Activated CD4-positive, CD25-positive, alpha-beta regulatory T cell treated with anti-CD3 and anti-CD28 coated beads, Interleukin-2, amount 50 U/mL, for 72 hours (primary cell): ENCODE measurements around the gene SIGLEC10.

Experiments
- DNase-seq: peaks from one replicate; pipeline ENCODE4 v3.0.0; 2021

SIGLEC10 gene

GRCh38 chr19:51394050-51394836 is 23.2 kb downstream of the SIGLEC10 start:
- DNase-seq = peak; percentile 85

- DNase-seq = no peak
Observed at GRCh38 chr19:51392701-51393100, 24.7 kb downstream of the SIGLEC10 start.

- no peak for DNase-seq
Observed at GRCh38 chr19:51391073-51391611, 26.3 kb downstream of the SIGLEC10 start.

GRCh38 chr19:51389143-51389542 is 28.3 kb downstream of the SIGLEC10 start:
- no peak for DNase-seq

GRCh38 chr19:51387924-51388389 is 29.5 kb downstream of the SIGLEC10 start, which contains the start of gene LIM2:
Gene LIM2, minus strand, starts transcription at chr19:51387974. Its CDS starts 531 bp downstream, at chr19:51387443.
- DNase-seq = no peak

GRCh38 chr19:51386882-51387520 is 30.4 kb downstream of the SIGLEC10 start:
- DNase-seq = no peak

GRCh38 chr19:51382004-51382403 is 35.4 kb downstream of the SIGLEC10 start:
- no peak for DNase-seq

- DNase-seq = no peak
Observed at GRCh38 chr19:51380379-51380778, 37.1 kb downstream of the SIGLEC10 start.

GRCh38 chr19:51377422-51377821 is 40.0 kb downstream of the SIGLEC10 start:
- DNase-seq = no peak

- no peak for DNase-seq
Observed at GRCh38 chr19:51375504-51376221, 41.8 kb downstream of the SIGLEC10 start.

GRCh38 chr19:51372649-51373504 is 44.6 kb downstream of the SIGLEC10 start, which contains the start of gene NKG7:
Gene NKG7, minus strand, starts transcription at chr19:51372654. Its CDS starts 119 bp downstream, at chr19:51372535.
- DNase-seq = no peak

GRCh38 chr19:51372021-51372648 is 45.3 kb downstream of the SIGLEC10 start:
- no peak for DNase-seq

GRCh38 chr19:51371186-51371690 is 46.2 kb downstream of the SIGLEC10 start:
- DNase-seq = no peak

GRCh38 chr19:51370230-51370629 is 47.2 kb downstream of the SIGLEC10 start:
- no peak for DNase-seq

GRCh38 chr19:51368366-51369282 is 48.8 kb downstream of the SIGLEC10 start, which contains the start of gene CLDND2:
Gene CLDND2, minus strand, starts transcription at chr19:51369003. Its CDS starts 426 bp downstream, at chr19:51368577.
- no peak for DNase-seq

GRCh38 chr19:51367565-51368365 is 49.7 kb downstream of the SIGLEC10 start:
- DNase-seq = peak; percentile 98

GRCh38 chr19:51367255-51367564 is 50.2 kb downstream of the SIGLEC10 start:
- DNase-seq = no peak

- peak; percentile 88 for DNase-seq
Observed at GRCh38 chr19:51366389-51367254, 50.8 kb downstream of the SIGLEC10 start.
